ENCODE results near the gene PTPN14. TPM values are rescaled to one million over a fixed set of nuclear protein-coding genes. Genes with fewer than 3 reads are reported as not detected.

Gene PTPN14
- total RNA-seq, 6 donors from 2014 or later, result 15.4 to 42.9 (median 27.0) TPM

DNA sequence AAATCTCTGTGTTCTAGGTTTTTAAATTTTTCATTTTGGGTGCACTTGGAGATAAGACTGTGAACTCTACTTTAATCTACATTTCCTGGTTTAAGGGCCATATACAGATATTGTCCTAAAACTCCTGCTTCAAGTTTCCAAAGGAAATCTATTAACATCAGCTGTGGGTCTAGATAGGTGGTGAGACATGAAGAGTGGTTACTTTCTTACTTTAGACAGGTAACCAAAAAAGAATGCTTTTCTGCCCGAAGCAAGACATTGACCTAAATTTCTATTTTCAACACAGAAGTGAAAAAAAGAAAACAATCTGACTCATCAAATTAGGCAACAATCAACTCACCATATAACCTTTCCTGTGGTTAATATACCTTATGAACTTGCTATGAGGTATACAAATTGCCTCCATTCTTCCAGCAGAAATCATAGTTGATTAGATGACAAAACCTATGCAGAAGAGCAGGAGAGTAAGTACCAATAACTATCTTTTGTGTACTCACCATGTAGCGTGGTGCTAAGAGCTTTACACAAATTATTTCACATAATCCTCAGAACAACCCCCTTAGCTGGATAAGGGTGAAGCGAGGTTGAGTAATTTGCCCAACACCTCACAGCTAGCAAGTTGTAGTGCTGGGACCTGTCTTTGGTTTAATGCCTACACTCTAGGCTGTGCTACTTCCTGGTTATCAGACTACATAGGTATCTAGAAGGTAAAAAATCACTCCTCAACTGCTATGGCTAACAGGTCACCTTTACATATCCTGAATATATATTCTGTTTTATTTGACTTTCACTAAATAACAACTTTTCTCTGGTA lies 23.4 kb upstream of the PTPN14 start:
- TF ChIP-seq POLR2AphosphoS5 (IDR thresholded peaks at IDR 0.05) (no peak), POLR2A (IDR thresholded peaks at IDR 0.05) (no peak), CTCF (IDR thresholded peaks at IDR 0.05) (no peak), EP300 (IDR thresholded peaks at IDR 0.05) (no peak)
- Histone ChIP-seq H3K4me3 (no peak overlapping the region), H3K36me3 (no peaks in the 10 kb centered on the region), H3K9me3 (peaks cover 0 to 21% (median 13%) of the 10 kb centered on the region in 4 donors), H3K27ac (no peak overlapping the region), H3K27me3 (no peaks in the 10 kb centered on the region), H3K4me1 (peaks cover 0 to 15% (median 0%) of the 10 kb centered on the region in 4 donors)
- ATAC-seq (ENCODE audit: low FRiP score in 2 of 2) (no peak), DNase-seq (no peak)
- WGBS, 2 donors, result 82 to 86% methylated on average over 3 of the region's 3 CpGs

DNA sequence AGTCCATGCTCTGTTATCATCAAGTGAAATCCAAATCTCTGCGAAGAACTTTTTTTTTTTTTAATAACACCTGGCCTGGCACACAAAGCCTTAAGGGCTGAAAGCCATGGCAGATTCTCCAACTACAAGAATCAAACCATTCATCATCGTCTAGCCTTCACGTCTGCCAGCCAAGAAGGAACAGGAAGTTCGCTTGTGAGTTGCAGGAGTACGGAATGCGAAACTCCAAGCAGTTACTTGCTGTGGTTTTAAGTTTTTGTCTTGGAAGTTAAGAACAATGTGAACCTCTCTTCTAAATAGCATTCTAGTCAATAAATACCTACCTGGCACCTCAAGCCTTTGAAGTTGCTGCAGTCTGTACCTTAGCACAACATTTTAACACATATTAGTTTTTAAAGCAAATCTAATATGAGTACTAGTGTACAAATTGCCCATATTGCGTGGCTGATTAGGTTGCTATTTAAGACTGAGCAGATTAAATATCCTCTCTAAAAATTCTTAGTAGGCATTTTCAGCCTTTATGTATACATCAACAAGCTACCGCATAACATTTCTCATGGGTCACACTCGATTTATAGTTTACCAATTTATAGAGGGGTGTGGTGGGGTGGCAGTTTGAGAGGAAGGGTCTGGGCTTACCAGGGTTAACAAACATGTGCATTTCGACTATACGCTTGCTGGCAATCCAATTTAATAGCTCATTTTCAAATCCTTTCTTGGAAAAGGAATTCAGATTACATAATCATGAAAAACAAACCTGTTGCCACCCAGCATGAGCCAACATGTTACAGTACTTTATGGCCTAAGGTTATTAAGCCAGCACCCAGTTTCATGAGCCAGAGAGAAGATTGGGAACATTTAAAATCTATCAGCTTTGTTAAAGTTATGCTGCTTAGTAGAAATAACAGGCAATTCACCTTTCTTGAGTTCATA lies 22.2 kb upstream of the PTPN14 start:
- Histone ChIP-seq H3K27ac (peak overlapping the region in 2 of 4 donors; percentile 4 to 62), H3K4me3 (no peak overlapping the region), H3K36me3 (no peaks in the 10 kb centered on the region), H3K9me3 (peaks cover 0 to 21% (median 13%) of the 10 kb centered on the region in 4 donors), H3K4me1 (peaks cover 0 to 15% (median 0%) of the 10 kb centered on the region in 4 donors), H3K27me3 (no peaks in the 10 kb centered on the region)
- TF ChIP-seq POLR2AphosphoS5 (IDR thresholded peaks at IDR 0.05) (no peak), CTCF (IDR thresholded peaks at IDR 0.05) (no peak), EP300 (IDR thresholded peaks at IDR 0.05) (no peak), POLR2A (IDR thresholded peaks at IDR 0.05) (no peak)
- DNase-seq, result no peak
- no peak for ATAC-seq (ENCODE audit: low FRiP score in 2 of 2)
- 52 to 54% methylated on average over 11 of the region's 11 CpGs for WGBS, 2 donors

GRCh38 chr1:214571281-214571680 lies 19.9 kb upstream of the PTPN14 start:
- H3K9me3 ChIP-seq, result peaks cover 0 to 10% (median 7%) of the 10 kb centered on the region in 4 donors
- no peaks in the 10 kb centered on the region for H3K27me3 ChIP-seq
- H3K4me1 ChIP-seq, result peaks cover 0 to 23% (median 0%) of the 10 kb centered on the region in 4 donors
- TF ChIP-seq POLR2A (IDR thresholded peaks at IDR 0.05) (no peak), CTCF (IDR thresholded peaks at IDR 0.05) (no peak), EP300 (IDR thresholded peaks at IDR 0.05) (no peak), POLR2AphosphoS5 (IDR thresholded peaks at IDR 0.05) (no peak)
- no peak for ATAC-seq (ENCODE audit: low FRiP score in 2 of 2)
- no peak for DNase-seq
- H3K36me3 ChIP-seq, result no peaks in the 10 kb centered on the region
- H3K4me3 ChIP-seq, result no peak overlapping the region
- H3K27ac ChIP-seq, result no peak overlapping the region

DNA sequence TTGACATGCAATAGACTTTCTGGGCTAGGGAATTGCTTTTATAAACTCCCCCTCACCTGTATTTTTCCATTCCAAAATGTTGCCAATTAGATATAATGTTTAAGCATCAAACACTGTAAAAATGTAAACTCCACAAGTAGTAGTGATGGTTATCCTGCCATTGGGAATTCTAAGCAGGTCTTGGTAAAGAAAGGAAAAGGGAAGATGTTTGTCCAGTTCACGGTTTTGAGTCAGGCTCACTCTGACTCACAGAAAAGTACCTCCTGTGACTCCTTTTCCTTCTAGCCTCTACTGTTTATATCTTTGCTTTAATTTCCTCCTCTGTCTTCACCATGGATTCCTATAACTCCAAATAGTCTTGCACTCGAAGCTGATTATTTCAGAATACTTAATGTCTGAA lies 19.0 kb upstream of the PTPN14 start:
- Histone ChIP-seq H3K27ac (no peak overlapping the region), H3K4me1 (peaks cover 0 to 23% (median 0%) of the 10 kb centered on the region in 4 donors), H3K36me3 (no peaks in the 10 kb centered on the region), H3K9me3 (peaks cover 0 to 2% (median 0%) of the 10 kb centered on the region in 4 donors), H3K27me3 (no peaks in the 10 kb centered on the region), H3K4me3 (no peak overlapping the region)
- 47 to 67% methylated on average over 2 of the region's 2 CpGs for WGBS, 2 donors
- DNase-seq, result no peak
- no peak for ATAC-seq (ENCODE audit: low FRiP score in 2 of 2)
- no peak for TF ChIP-seq CTCF (IDR thresholded peaks at IDR 0.05)
- TF ChIP-seq POLR2AphosphoS5 (IDR thresholded peaks at IDR 0.05), result no peak
- TF ChIP-seq POLR2A (IDR thresholded peaks at IDR 0.05), result no peak
- no peak for TF ChIP-seq EP300 (IDR thresholded peaks at IDR 0.05)

Measured in upper lobe of left lung (tissue), 6 donors.